Renal pelvis (tissue), 4 donors: ENCODE measurements around the gene IKZF1. TPM values are rescaled to one million over a fixed set of nuclear protein-coding genes. Genes with fewer than 3 reads are reported as not detected.

Experiments
- DNase-seq: peaks from one replicate; pipeline ENCODE4 v3.0.0-alpha.2; 2013
- polyA plus RNA-seq, 3 donors: library from polyadenylated mRNA; unstranded; fragments of 120-200 nt; gene quantifications; one replicate each; pipeline ENCODE4 v1.2.1, GENCODE V29; 2013; ENCODE audit not compliant: insufficient read length in 3 of 3

IKZF1 gene
- polyA plus RNA-seq, 3 donors: 0.94 to 1.8 (median 1.6) TPM

DNA sequence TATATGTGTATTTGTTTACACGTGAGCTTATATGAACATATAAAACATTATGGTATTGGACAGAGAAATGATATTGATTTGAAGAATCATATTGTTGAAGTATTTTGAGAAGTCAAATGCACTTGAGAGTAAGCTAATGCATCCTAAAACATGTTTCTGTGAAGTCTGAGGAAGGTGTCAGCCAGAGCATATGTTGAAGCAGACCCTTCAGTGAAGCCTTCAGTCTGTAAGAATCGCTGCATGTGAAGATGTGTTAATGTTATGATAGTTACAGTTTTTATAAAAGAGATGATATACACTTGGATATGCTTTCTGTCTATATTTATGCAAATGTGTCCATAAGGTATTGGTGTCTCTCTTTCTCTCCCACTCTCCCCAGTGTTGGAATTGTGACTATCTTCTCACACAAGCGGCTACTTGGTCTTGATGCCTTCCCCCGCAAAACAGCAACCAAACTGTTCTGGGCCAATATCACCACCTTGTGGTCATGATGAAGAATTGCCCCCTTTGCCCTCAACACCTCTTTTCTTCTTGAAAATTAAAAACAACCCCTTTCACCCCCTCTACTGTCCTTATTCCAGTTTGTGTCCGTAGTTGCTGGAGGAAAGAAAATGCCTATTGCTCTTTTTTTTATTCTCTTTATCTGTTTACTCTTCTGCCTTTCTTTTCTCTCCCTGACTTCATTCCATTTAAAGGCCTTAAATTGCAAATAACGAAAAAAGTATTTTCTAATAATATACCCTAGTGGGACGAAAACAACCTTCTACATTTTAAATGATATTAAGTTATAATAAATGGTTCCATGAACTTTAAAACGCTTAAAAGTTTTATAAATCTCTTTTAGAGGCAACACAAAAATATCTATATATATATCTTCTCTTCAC, 64.9 kb downstream of the IKZF1 start:
- DNase-seq: no peak

- DNase-seq: no peak
Observed at GRCh38 chr7:50370884-50371283, 66.4 kb downstream of the IKZF1 start.

- no peak for DNase-seq
Observed at GRCh38 chr7:50371551-50372021, 67.1 kb downstream of the IKZF1 start.

DNA sequence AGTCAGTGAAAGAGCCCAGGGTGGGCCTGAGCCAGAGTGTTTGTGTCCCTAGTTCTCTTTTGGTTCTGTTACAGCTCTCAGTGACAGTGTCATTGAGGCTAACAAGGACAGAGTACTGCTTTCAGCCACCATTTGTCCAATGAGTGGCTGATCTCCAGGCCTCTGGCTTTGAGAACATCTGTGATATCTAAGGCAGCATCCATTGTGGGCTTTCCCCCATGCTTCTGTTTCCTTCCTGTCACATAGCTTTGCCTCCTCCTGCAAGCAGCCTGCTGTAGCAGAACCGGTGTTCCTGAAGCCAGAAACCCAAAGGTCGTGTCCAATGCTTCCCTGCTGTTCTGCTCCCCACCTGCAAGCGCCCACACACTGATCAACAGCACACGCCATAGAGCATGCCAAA, 68.4 kb downstream of the IKZF1 start:
- DNase-seq: no peak

- no peak for DNase-seq
Observed at GRCh38 chr7:50376056-50376820, 71.7 kb downstream of the IKZF1 start.

DNA sequence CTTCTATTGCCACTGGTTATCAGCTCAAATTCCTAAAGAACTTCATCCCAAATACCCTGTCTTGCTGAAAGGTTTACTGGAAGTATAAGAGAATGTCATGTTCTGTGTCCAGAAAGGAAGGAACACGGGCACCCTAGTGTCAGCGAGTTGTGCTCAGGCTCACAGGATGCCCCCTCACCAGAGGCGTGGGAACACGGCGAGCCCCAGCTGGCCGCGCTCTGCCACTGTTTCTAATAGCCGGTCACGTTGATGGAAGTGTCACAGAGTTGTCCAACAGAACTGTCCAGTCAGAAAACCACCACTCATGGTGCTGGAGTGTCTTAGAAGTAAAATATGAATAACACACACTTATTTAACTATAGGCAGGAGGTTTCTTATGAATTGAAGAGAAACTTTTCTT, 72.8 kb downstream of the IKZF1 start:
- no peak for DNase-seq

DNA sequence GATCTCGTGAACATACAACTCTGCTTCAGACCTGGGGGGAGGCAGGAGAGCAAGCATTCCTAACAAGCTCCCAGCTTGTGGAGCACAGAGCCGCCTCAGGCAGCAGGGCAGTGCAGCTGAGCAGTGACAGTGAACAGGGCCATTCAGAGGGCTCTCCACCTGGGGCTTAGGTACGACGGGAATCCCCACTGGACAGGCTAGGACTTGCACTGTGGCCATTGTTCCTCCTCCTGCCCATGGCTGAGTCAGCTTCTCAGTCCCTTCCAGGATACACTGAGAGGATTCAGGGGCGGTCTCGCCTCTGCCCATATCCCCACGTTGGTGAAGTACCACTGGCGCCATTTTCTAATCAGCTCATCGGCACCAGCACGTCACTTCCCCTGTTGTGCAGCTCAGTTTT, 74.6 kb downstream of the IKZF1 start:
- DNase-seq: no peak

GRCh38 chr7:50379539-50379938, 75.0 kb downstream of the IKZF1 start:
- no peak for DNase-seq

DNA sequence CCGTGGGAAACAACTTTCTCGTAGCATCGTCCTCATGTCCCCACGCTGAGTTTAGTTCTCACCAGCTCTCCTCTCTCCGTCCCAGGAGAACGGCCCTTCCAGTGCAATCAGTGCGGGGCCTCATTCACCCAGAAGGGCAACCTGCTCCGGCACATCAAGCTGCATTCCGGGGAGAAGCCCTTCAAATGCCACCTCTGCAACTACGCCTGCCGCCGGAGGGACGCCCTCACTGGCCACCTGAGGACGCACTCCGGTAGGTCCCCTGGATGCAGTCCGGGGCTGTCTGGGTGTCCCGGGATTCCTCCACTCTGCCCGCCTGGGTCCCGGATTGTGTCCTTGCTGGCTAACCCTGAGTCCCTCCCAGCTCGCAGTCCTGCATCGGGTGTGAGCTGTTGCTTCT, 77.9 kb downstream of the IKZF1 start:
- no peak for DNase-seq

DNA sequence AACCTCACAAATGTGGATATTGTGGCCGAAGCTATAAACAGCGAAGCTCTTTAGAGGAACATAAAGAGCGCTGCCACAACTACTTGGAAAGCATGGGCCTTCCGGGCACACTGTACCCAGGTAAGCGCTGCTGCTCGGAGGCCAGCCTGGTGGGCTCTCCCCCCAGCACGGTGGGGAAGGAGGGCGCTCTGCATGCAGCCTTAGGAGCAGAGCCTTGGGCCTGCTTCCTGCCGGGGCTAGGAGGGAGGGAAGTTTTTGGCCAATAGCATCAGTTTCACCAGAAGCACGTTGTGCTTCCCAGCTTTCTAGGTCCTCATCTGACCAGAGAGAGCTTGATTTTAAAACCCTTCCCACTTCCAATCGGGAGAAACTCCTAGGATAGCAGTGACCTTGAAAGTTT, 82.8 kb downstream of the IKZF1 start:
- DNase-seq: no peak

DNA sequence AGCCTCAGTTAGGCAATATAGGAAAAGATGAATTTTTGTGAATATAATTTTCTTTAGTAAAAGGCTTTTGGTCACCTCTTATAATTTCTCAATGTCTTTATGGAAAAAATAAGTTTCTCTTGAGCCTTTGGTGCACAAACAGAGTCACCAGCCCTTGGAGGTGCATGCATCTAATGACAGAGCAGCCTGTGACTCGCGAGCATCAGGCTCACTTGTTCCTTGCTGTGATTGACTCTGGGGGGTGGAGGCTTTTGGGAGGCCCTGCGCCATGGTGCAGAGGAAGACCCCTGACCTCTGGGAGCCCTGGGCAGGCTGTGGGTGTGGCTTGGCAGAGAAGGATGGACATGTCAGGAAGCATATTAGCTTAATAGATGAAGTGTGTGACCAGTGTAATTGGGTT, 85.4 kb downstream of the IKZF1 start:
- DNase-seq: no peak

- no peak for DNase-seq
Observed at GRCh38 chr7:50391386-50391785, 86.9 kb downstream of the IKZF1 start.

DNA sequence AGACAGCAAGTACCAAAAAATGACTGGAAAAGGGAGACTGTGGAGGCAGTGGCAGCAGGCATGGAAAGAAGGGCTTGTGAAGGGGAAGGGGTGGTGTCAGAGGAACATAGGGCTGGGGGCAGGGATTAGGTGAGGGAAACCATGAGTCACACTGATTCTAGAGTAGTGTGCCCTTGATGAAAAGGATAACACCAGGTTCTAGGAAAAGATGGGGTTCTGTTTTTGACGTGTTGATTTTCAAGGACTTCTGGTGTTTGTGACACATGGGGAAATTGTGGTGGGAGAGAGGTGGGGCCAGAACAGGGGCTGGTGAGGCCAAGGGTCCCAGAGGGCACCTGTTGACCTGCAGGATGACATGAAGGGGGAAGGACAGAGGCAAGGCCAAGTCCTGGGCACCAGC, 88.6 kb downstream of the IKZF1 start:
- no peak for DNase-seq

DNA sequence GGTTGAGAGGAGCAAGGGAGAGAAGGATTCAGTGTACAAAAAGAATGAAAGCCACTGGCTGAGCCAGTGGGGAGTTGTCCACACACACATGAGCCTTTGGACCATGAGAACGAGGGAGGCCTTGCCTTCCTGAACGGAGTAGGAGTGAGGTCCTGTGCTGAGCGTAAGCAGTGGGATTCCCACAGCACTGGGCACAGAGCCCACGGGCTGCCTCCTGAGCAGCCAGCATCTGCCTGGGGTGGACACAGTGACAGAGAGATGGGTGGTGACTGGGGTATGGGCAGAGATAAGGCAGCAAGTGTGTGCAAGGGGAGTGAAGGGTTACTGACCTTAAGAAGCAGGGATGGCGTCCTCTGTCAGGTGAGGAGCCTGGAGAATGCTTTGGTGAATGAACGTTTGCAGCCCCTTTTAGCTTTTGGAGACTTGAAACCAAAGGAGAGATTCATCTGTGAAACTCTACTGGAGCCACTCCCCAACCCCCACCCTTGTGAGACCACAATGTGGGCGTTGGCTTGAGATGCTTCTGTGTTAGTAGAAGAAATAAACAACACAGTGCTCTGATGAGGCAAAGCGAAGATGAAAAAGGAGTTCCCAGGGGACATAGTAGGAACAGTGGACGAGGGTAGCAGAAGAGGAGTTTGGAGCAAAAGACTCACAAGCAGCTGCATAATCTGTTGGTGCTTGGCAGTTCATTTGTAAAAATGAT, 89.2 kb downstream of the IKZF1 start:
- DNase-seq: no peak

GRCh38 chr7:50394315-50394714, 89.8 kb downstream of the IKZF1 start:
- no peak for DNase-seq

DNA sequence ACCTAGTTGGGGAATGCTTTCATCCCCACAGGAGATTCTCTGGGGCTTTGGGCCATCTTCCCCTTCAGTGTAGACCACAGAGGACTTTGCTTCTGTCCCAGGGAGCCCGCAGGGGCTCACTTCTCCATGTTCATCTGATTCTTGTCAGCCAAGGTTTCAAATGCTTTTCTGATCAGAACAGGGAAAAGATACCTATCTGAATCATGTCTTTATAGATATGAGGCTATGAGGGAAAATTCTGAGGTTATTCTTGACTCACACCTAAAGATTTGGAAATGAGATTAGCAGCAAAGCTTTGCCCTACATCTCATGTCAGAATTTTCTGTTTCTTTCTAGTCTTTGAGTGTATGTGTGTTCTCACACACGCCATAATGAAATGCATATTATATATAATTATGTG, 92.3 kb downstream of the IKZF1 start:
- no peak for DNase-seq

GRCh38 chr7:50397320-50397970, 92.9 kb downstream of the IKZF1 start:
- no peak for DNase-seq

- no peak for DNase-seq
Observed at GRCh38 chr7:50397971-50398324, 93.4 kb downstream of the IKZF1 start.

DNA sequence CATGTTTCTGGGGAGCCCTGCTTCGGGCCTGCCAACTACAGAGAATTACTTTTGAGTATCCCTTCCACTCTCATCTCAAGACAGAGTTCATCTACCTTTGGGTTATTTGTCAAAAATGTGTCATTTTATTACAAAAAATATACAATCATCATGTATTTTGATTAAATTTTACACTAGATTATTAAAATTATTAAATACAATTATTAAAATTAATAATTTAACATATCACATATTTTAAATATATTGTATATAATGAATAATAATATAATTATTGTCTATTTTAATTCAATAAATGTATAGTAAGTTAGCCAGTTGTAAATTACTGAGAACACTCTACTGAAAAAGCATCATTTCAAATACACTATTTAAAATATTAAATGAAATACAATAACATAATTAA, 94.7 kb downstream of the IKZF1 start:
- no peak for DNase-seq

- DNase-seq: no peak
Observed at GRCh38 chr7:50399635-50400034, 95.1 kb downstream of the IKZF1 start.

- DNase-seq: peak; percentile 11
Observed at GRCh38 chr7:50400114-50400513, 95.6 kb downstream of the IKZF1 start.

DNA sequence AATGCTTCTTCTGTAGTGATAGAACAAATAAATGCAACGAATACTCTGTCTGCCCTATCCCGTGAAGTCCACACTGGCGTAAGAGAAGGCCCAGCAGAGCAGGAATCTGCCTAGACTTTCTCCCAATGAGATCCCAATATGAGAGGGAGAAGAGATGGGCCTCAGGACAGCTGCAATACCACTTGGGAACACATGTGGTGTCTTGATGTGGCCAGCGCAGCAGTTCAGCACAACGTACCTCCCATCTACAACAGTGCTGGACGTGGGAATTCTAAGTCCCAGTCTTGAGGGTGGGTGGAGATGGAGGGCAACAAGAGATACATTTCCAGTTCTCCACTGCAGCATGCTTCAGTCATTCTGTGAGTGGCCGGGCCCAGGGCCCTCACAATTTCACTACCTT, 99.9 kb downstream of the IKZF1 start:
- no peak for DNase-seq
